Testis (tissue), 3 donors: Measurements from ENCODE around the gene NYAP2. TPM values are rescaled to one million over a fixed set of nuclear protein-coding genes. Genes with fewer than 3 reads are reported as not detected.

Experiments used
- DNase-seq: peaks from one replicate; pipeline ENCODE4 v3.0.0-alpha.2; 2019
- H3K27ac ChIP-seq, 2 donors: fragments of 200-600 bp; sonication (generic); one replicate each; pipeline ENCODE4 v1.5.1; 2019
- H3K27me3 ChIP-seq: fragments of 200-600 bp; sonication (generic); one replicate; pipeline ENCODE4 v1.5.1; 2019
- H3K36me3 ChIP-seq: fragments of 200-600 bp; sonication (generic); one replicate; pipeline ENCODE4 v1.5.1; 2017; ENCODE audit warnings: low read depth; ENCODE audit errors: missing control alignments
- H3K4me1 ChIP-seq: fragments of 200-600 bp; sonication (generic); one replicate; pipeline ENCODE4 v1.5.1; 2019
- H3K4me3 ChIP-seq, 2 donors: fragments of 200-600 bp; sonication (generic); one replicate each; pipeline ENCODE4 v1.5.1; 2017 to 2019
- H3K9me3 ChIP-seq: fragments of 200-600 bp; sonication (generic); one replicate; pipeline ENCODE4 v1.5.1; 2017
- CTCF ChIP-seq, 3 experiments: fragments of 450-650 bp in 2 of 3; fragments of 200-600 bp in 1 of 3; sonication (generic) in 1 of 3; IDR thresholded peaks; one replicate each; pipeline ENCODE4 v1.5.1; 2016 to 2019; ENCODE audit warnings: antibody characterized with exemption in 3 of 3, mild to moderate bottlenecking in 2 of 3, moderate library complexity in 1 of 3
- POLR2A ChIP-seq: fragments of 450-650 bp; IDR thresholded peaks from one replicate; pipeline ENCODE4 v1.6.1; 2017; ENCODE audit warnings: antibody characterized with exemption, mild to moderate bottlenecking, moderate library complexity
- WGBS, 2 donors: methylation state at CpG; one replicate each; pipeline ENCODE4 v1.1.5; 2018; 5-methylcytosine and 5-hydroxymethylcytosine counted together
- intact Hi-C: fragments of 100-400 bp; cut with DNase I; formaldehyde crosslinking; loops from one replicate; pipeline ENCODE4 v1.15.1; 2023; ENCODE audit warnings: low total_unique reads
- polyA plus RNA-seq: library from polyadenylated mRNA; stranded (reverse); fragments of 350-450 nt; fragmentation: Illumina TruSeq; extraction: RNeasy Lipid Tissue Mini Kit (QIAGEN cat#74804); gene quantifications from one replicate; pipeline ENCODE4 v1.2.3, GENCODE V29; 2014; ENCODE audit warnings: low read depth, low replicate concordance; ENCODE audit not compliant: insufficient read depth
- total RNA-seq, 2 donors: library from RNA; depleted of rRNA; stranded (reverse); fragments of >200 nt; gene quantifications; one replicate each; pipeline ENCODE4 v1.2.3, GENCODE V29; 2016

The NYAP2 gene
- total and polyA plus RNA-seq, 3 donors from 2014 or later, result 0.17 to 0.25 (median 0.24) TPM

GRCh38 chr2:225650041-225650440 lies 250.5 kb downstream of the NYAP2 start:
- Histone ChIP-seq H3K27ac (no peak overlapping the region), H3K36me3 (no peaks in the 10 kb centered on the region), H3K27me3 (no peaks in the 10 kb centered on the region), H3K4me3 (no peak overlapping the region), H3K4me1 (no peaks in the 10 kb centered on the region), H3K9me3 (no peaks in the 10 kb centered on the region)
- no peak for TF ChIP-seq CTCF (IDR thresholded peaks at IDR 0.05)
- TF ChIP-seq POLR2A, result no peak
- DNase-seq, result no peak
- intact Hi-C loops, result no loop called here
- WGBS, 2 donors, result 90 to 91% methylated on average over 8 of the region's 8 CpGs

- no peak overlapping the region for H3K4me3 ChIP-seq
- H3K27me3 ChIP-seq, result no peaks in the 10 kb centered on the region
- intact Hi-C loops, result loop anchor here (10.0 kb wide), 1 partner anchor 1144 kb away; no protein-coding TSS in a partner anchor
- DNase-seq, result peak; percentile 92
- 15 to 17% methylated on average over 11 of the region's 11 CpGs for WGBS, 2 donors
- no peak overlapping the region for H3K27ac ChIP-seq
- TF ChIP-seq POLR2A, result no peak
- TF ChIP-seq CTCF (IDR thresholded peaks at IDR 0.05), result peak; percentile 69 to 84 (median 80)
- no peaks in the 10 kb centered on the region for H3K4me1 ChIP-seq
- H3K36me3 ChIP-seq, result no peaks in the 10 kb centered on the region
- no peaks in the 10 kb centered on the region for H3K9me3 ChIP-seq
These were observed 261.0 kb downstream of the NYAP2 start for GRCh38 chr2:225660262-225661131.

- no peak for DNase-seq
- H3K4me1 ChIP-seq, result no peaks in the 10 kb centered on the region
- intact Hi-C loops, result loop anchor here (10.0 kb wide), 1 partner anchor 1143 kb away; no protein-coding TSS in a partner anchor
- TF ChIP-seq POLR2A (no peak), CTCF (IDR thresholded peaks at IDR 0.05) (no peak)
- no peak overlapping the region for H3K4me3 ChIP-seq
- no peak overlapping the region for H3K27ac ChIP-seq
- H3K27me3 ChIP-seq, result no peaks in the 10 kb centered on the region
- no peaks in the 10 kb centered on the region for H3K36me3 ChIP-seq
- H3K9me3 ChIP-seq, result no peaks in the 10 kb centered on the region
- 52 to 60% methylated on average over 4 of the region's 4 CpGs for WGBS, 2 donors
These were observed 262.6 kb downstream of the NYAP2 start for GRCh38 chr2:225662101-225662500.

- no peak for TF ChIP-seq POLR2A
- TF ChIP-seq CTCF (IDR thresholded peaks at IDR 0.05), result no peak
- Histone ChIP-seq H3K36me3 (no peaks in the 10 kb centered on the region), H3K4me3 (no peak overlapping the region), H3K27me3 (no peaks in the 10 kb centered on the region), H3K27ac (no peak overlapping the region), H3K9me3 (no peaks in the 10 kb centered on the region), H3K4me1 (no peaks in the 10 kb centered on the region)
- intact Hi-C loops, result loop anchor here (10.0 kb wide), 1 partner anchor 1137 kb away; no protein-coding TSS in a partner anchor
- no peak for DNase-seq
- WGBS, 2 donors, result 73 to 82% methylated on average over 2 of the region's 2 CpGs
These were observed 267.9 kb downstream of the NYAP2 start for GRCh38 chr2:225667445-225667844.
